GM18502 (cell line): ENCODE data around the gene CCDC51.
A peak's percentile ranks its signal among the peaks of the same experiment; 100 is the strongest.

Experiments used
- ATAC-seq: cut with Tn5 transposase; IDR thresholded peaks from one replicate; pipeline ENCODE4 v1.9.1; 2021; ENCODE audit warnings: mild to moderate bottlenecking; ENCODE audit not compliant: unreplicated experiment, poor library complexity

The CCDC51 gene

GRCh38 chr3:48435774-48436476, 4.0 kb downstream of the CCDC51 start:
- peak; percentile 40 for ATAC-seq

- ATAC-seq: no peak
Observed at GRCh38 chr3:48435223-48435595, 4.7 kb downstream of the CCDC51 start.

- ATAC-seq: no peak
Observed at GRCh38 chr3:48434591-48435222, 5.2 kb downstream of the CCDC51 start.

- no peak for ATAC-seq
Observed at GRCh38 chr3:48433472-48434118, 6.3 kb downstream of the CCDC51 start.

GRCh38 chr3:48432411-48433371, 7.2 kb downstream of the CCDC51 start:
- ATAC-seq: no peak

GRCh38 chr3:48431224-48432029, 8.5 kb downstream of the CCDC51 start:
- ATAC-seq: no peak

- ATAC-seq: no peak
Observed at GRCh38 chr3:48430708-48431101, 9.2 kb downstream of the CCDC51 start.

- no peak for ATAC-seq
Observed at GRCh38 chr3:48429960-48430707, 9.8 kb downstream of the CCDC51 start, which contains the start of gene PLXNB1. PLXNB1 (minus strand) TSS chr3:48430086; CDS start chr3:48424611, 5,475 bp downstream.

- no peak for ATAC-seq
Observed at GRCh38 chr3:48429317-48429959, 10.5 kb downstream of the CCDC51 start.

GRCh38 chr3:48428572-48429316, 11.2 kb downstream of the CCDC51 start:
- ATAC-seq: no peak

GRCh38 chr3:48428088-48428571, 11.8 kb downstream of the CCDC51 start:
- no peak for ATAC-seq

- no peak for ATAC-seq
Observed at GRCh38 chr3:48427630-48427962, 12.3 kb downstream of the CCDC51 start.

GRCh38 chr3:48426944-48427629, 12.8 kb downstream of the CCDC51 start:
- ATAC-seq: no peak

GRCh38 chr3:48426401-48426909, 13.5 kb downstream of the CCDC51 start:
- no peak for ATAC-seq

GRCh38 chr3:48425281-48425812, 14.6 kb downstream of the CCDC51 start:
- ATAC-seq: no peak

GRCh38 chr3:48423883-48424695, 15.8 kb downstream of the CCDC51 start:
- ATAC-seq: no peak
